H1 (cell line): ENCODE data around the gene CELF2. TPM values are rescaled to one million over a fixed set of nuclear protein-coding genes. Genes with fewer than 3 reads are reported as not detected.

ENCODE experiments used
- CTBP2 ChIP-seq: IDR thresholded peaks from 2 replicates; pipeline ENCODE4 v1.7.0; 2011; ENCODE audit warnings: borderline replicate concordance, mild to moderate bottlenecking, moderate library complexity, mixed read lengths, low read length; ENCODE audit not compliant: insufficient read depth, insufficient read length
- KDM4A ChIP-seq: IDR thresholded peaks from one replicate; pipeline ENCODE4 v1.7.1; 2012; ENCODE audit warnings: low read depth, mild to moderate bottlenecking, moderate library complexity, low read length, inconsistent platforms; ENCODE audit not compliant: severe bottlenecking
- SRF ChIP-seq: IDR thresholded peaks from 2 replicates; pipeline ENCODE4 v1.6.1; 2011; ENCODE audit warnings: mild to moderate bottlenecking, low read depth, low read length, moderate library complexity
- TAF1 ChIP-seq: IDR thresholded peaks from 2 replicates; pipeline ENCODE4 v1.6.1; 2011; ENCODE audit warnings: mild to moderate bottlenecking, low read depth, low read length
- polyA plus RNA-seq, 7 experiments: library from polyadenylated mRNA; depleted of rRNA in 3 of 7; stranded (reverse) in 5 of 7; unstranded in 2 of 7; fragments of >200 nt in 5 of 7; fragments of 200-250 nt in 2 of 7; gene quantifications; 1 replicate in 5 of 7; 2 replicates in 1 of 7; 4 replicates in 1 of 7; pipeline versions ENCODE4 v1.2.1 to v1.2.3, GENCODE V29; 2011 to 2013; ENCODE audit warnings: missing spikeins in 2 of 7, mixed read lengths in 2 of 7
- total RNA-seq: library from RNA; stranded (reverse); fragmentation: NEBNext Ultra II Directional; extraction: Animal tissue kit (Norgen Biotek cat#: 25700); gene quantifications from 2 replicates; pipeline ENCODE4 v1.2.1, GENCODE V29; 2021

The CELF2 gene
- total and polyA plus RNA-seq, 2 of the 8 experiments (the other 6 are each of a cell fraction or from before 2014, with no cell fraction given): 18.3 to 22.7 TPM

GRCh38 chr10:11168423-11169090, 150.9 kb downstream of the CELF2 start (continued):
- TF ChIP-seq CTBP2 (no peak), SRF (no peak), KDM4A (no peak), TAF1 (no peak)
